ENCODE data around the gene TNIP1. TPM values are rescaled to one million over a fixed set of nuclear protein-coding genes. Genes with fewer than 3 reads are reported as not detected.

Gene TNIP1
- total and polyA plus RNA-seq, 10 donors: 67.7 to 260 (median 199) TPM

DNA sequence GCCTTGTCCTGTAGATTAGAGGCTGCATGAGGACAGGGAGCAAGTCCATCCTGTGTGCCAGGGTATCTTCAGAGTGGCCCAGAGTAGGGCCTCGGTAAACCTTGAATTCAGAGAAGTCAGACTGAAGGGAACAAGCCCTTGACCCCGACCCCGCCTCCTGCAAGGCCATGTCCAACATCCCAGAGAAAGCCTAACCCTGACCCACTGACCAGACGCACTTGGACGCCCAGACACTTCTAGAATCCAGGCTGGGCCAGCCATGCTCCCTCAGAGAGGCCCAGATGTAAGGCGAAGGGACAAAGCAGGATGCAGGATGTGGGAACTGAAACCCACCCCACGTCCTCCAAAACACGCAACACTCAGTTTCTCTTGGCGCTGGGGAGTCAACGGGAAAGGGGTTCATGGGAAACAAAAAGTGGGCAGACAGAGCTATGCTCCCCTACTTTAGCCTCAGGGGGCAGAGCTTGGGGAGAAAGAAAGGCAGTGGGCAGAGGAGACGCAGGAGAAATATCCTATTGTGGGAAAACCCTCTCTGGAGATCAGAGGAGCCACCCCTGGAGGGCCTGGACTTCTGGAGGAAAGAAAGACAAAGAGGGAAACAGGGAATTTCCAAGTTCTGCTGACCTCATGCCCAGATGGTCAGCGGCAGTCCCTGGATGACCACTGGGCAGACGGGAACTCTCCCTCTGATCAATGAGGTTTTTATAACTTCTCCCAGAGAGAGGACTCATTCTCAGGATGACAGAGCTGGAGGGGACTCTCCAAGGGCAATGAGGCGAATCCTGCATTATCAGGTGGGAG lies 13.0 kb downstream of the TNIP1 start:
- WGBS, 5 donors: 51 to 66% (median 58%) methylated on average over 14 of the region's 14 CpGs
- no peaks in the 10 kb centered on the region for H3K9me3 ChIP-seq
- peaks cover 0 to 87% (median 21%) of the 10 kb centered on the region in 6 donors for H3K36me3 ChIP-seq
- H3K4me3 ChIP-seq: no peak overlapping the region
- peak in 1 of 3 donors; percentile 42 for TF ChIP-seq POLR2AphosphoS5 (IDR thresholded peaks at IDR 0.05)
- TF ChIP-seq, protein P1, sequence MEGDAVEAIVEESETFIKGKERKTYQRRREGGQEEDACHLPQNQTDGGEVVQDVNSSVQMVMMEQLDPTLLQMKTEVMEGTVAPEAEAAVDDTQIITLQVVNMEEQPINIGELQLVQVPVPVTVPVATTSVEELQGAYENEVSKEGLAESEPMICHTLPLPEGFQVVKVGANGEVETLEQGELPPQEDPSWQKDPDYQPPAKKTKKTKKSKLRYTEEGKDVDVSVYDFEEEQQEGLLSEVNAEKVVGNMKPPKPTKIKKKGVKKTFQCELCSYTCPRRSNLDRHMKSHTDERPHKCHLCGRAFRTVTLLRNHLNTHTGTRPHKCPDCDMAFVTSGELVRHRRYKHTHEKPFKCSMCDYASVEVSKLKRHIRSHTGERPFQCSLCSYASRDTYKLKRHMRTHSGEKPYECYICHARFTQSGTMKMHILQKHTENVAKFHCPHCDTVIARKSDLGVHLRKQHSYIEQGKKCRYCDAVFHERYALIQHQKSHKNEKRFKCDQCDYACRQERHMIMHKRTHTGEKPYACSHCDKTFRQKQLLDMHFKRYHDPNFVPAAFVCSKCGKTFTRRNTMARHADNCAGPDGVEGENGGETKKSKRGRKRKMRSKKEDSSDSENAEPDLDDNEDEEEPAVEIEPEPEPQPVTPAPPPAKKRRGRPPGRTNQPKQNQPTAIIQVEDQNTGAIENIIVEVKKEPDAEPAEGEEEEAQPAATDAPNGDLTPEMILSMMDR (IDR thresholded peaks at IDR 0.05 in 8 of 11, conservative IDR thresholded peaks at IDR 0.05 in 3 of 11): no peak
- no peak for TF ChIP-seq POLR2A (IDR thresholded peaks at IDR 0.05)
- peak overlapping the region; percentile 71 to 95 (median 79) for H3K27ac ChIP-seq
- no peaks in the 10 kb centered on the region for H3K27me3 ChIP-seq (replicated peaks in 1 of 7)
- peaks cover 86 to 100% (median 100%) of the 10 kb centered on the region in 6 donors for H3K4me1 ChIP-seq
- DNase-seq: no peak
- intact Hi-C loops (cut with DNase I; ENCODE audit: low total_unique reads): no loop called here

- no peaks in the 10 kb centered on the region for H3K9me3 ChIP-seq
- H3K36me3 ChIP-seq: peaks cover 4 to 89% (median 30%) of the 10 kb centered on the region in 6 donors
- no peak for TF ChIP-seq POLR2AphosphoS5 (IDR thresholded peaks at IDR 0.05)
- TF ChIP-seq, protein P1 (IDR thresholded peaks at IDR 0.05 in 8 of 11, conservative IDR thresholded peaks at IDR 0.05 in 3 of 11): no peak
- no peak for TF ChIP-seq POLR2A (IDR thresholded peaks at IDR 0.05)
- peak overlapping the region in 6 of 8 donors; percentile 74 to 95 (median 83) for H3K27ac ChIP-seq
- DNase-seq: no peak
- 61 to 76% (median 70%) methylated on average over 4 to 6 of the region's 6 CpGs for WGBS, 5 donors
- intact Hi-C loops (cut with DNase I; ENCODE audit: low total_unique reads): no loop called here
- no peaks in the 10 kb centered on the region for H3K27me3 ChIP-seq (replicated peaks in 1 of 7)
- no peak overlapping the region for H3K4me3 ChIP-seq
- peaks cover 80 to 100% (median 99%) of the 10 kb centered on the region in 6 donors for H3K4me1 ChIP-seq
Observed at GRCh38 chr5:151066920-151067319, 13.9 kb downstream of the TNIP1 start.

- TF ChIP-seq POLR2AphosphoS5 (IDR thresholded peaks at IDR 0.05): no peak
- no peak for TF ChIP-seq POLR2A (IDR thresholded peaks at IDR 0.05)
- TF ChIP-seq, protein P1 (IDR thresholded peaks at IDR 0.05 in 8 of 11, conservative IDR thresholded peaks at IDR 0.05 in 3 of 11): no peak
- peaks cover 4 to 89% (median 43%) of the 10 kb centered on the region in 6 donors for H3K36me3 ChIP-seq
Observed at GRCh38 chr5:151065609-151066008, 15.2 kb downstream of the TNIP1 start.

GRCh38 chr5:151064916-151065499 lies 15.8 kb downstream of the TNIP1 start:
- TF ChIP-seq POLR2A (IDR thresholded peaks at IDR 0.05): no peak
- TF ChIP-seq, protein P1 (IDR thresholded peaks at IDR 0.05 in 8 of 11, conservative IDR thresholded peaks at IDR 0.05 in 3 of 11): no peak
- peak in 1 of 3 donors; percentile 30 for TF ChIP-seq POLR2AphosphoS5 (IDR thresholded peaks at IDR 0.05)
- Histone ChIP-seq H3K27ac (peak overlapping the region in 7 of 8 donors; percentile 25 to 95 (median 75)), H3K9me3 (no peaks in the 10 kb centered on the region), H3K27me3 (replicated peaks in 1 of 7) (no peaks in the 10 kb centered on the region), H3K4me1 (peaks cover 73 to 100% (median 98%) of the 10 kb centered on the region in 6 donors), H3K36me3 (peaks cover 4 to 89% (median 46%) of the 10 kb centered on the region in 6 donors), H3K4me3 (no peak overlapping the region)
- DNase-seq: peak; percentile 63
- WGBS, 5 donors: 93 to 95% (median 94%) methylated on average over 12 of the region's 12 CpGs
- intact Hi-C loops (cut with DNase I; ENCODE audit: low total_unique reads): no loop called here

More at GRCh38 chr5:151065609-151066008, 15.2 kb downstream of the TNIP1 start:
- Histone ChIP-seq H3K27me3 (replicated peaks in 1 of 7) (no peaks in the 10 kb centered on the region), H3K9me3 (no peaks in the 10 kb centered on the region), H3K4me1 (peaks cover 73 to 100% (median 98%) of the 10 kb centered on the region in 6 donors), H3K4me3 (no peak overlapping the region), H3K27ac (peak overlapping the region in 6 of 8 donors; percentile 43 to 95 (median 83))
- intact Hi-C loops (cut with DNase I; ENCODE audit: low total_unique reads): no loop called here
- DNase-seq: no peak
- 73 to 85% (median 75%) methylated on average over 1 of the region's 1 CpG for whole genome bisulfite sequencing, 5 donors

Data from spleen (tissue), 11 donors.